Ovary (tissue), 9 donors: ENCODE measurements around the gene ATXN10. TPM values are rescaled to one million over a fixed set of nuclear protein-coding genes. Genes with fewer than 3 reads are reported as not detected.

Source experiments
- DNase-seq, 5 donors: peaks; one replicate each; pipeline ENCODE4 v3.0.0-alpha.2; 2019 to 2020
- H3K27ac ChIP-seq, 2 donors: fragments of 200-600 bp; one replicate each; pipeline versions ENCODE4 v1.5.1 to v1.8.0; 2019 to 2022
- H3K27me3 ChIP-seq: fragments of 200-600 bp; one replicate; pipeline ENCODE4 v1.8.0; 2022
- H3K36me3 ChIP-seq: fragments of 200-600 bp; sonication (generic); one replicate; pipeline ENCODE4 v1.5.1; 2019
- H3K4me1 ChIP-seq: one replicate; pipeline ENCODE4 v1.8.1; 2013; ENCODE audit warnings: mild to moderate bottlenecking, moderate library complexity; ENCODE audit not compliant: insufficient read depth
- H3K4me3 ChIP-seq: fragments of 200-600 bp; sonication (generic); one replicate; pipeline ENCODE4 v1.5.1; 2017
- H3K9me3 ChIP-seq, 2 donors: fragments of 200-600 bp in 1 of 2; sonication (generic) in 1 of 2; one replicate each; pipeline versions ENCODE4 v1.5.1 to v1.8.1; 2013 to 2019; ENCODE audit warnings: mild to moderate bottlenecking in 1 of 2, moderate library complexity in 1 of 2
- EP300 ChIP-seq: sonication (generic); formaldehyde crosslinking; IDR thresholded peaks from one replicate; pipeline ENCODE4 v1.6.1; 2017; ENCODE audit warnings: antibody characterized with exemption
- POLR2A ChIP-seq: fragments of 450-650 bp; IDR thresholded peaks from one replicate; pipeline ENCODE4 v1.6.1; 2017; ENCODE audit warnings: antibody characterized with exemption, mild to moderate bottlenecking, moderate library complexity
- WGBS, 3 donors: extraction: QIAGEN DNeasy Blood & Tissue Kit in 1 of 3; methylation state at CpG; one replicate each; pipeline versions ENCODE4 v1.1.5 to v1.1.7; 2013 to 2017; 5-methylcytosine and 5-hydroxymethylcytosine counted together
- intact Hi-C, 4 donors: fragments of 100-400 bp; cut with DNase I; formaldehyde crosslinking; loops; one replicate each; pipeline versions ENCODE4 v1.11.0 to v1.15.1; 2022 to 2023
- polyA plus RNA-seq, 2 donors: library from polyadenylated mRNA; stranded (reverse); fragments of 200-250 nt in 1 of 2; fragments of 350-450 nt in 1 of 2; fragmentation: Illumina TruSeq in 1 of 2; extraction: RNeasy Lipid Tissue Mini Kit (QIAGEN cat#74804) in 1 of 2; gene quantifications; one replicate each; pipeline ENCODE4 v1.2.3, GENCODE V29; 2013 to 2014
- total RNA-seq, 7 donors: library from RNA; depleted of rRNA in 2 of 7; stranded (reverse); fragments of >200 nt in 2 of 7; fragmentation: NEBNext Ultra II Directional in 3 of 7; extraction: Animal tissue kit (Norgen Biotek cat#: 25700) in 3 of 7; gene quantifications; one replicate each; pipeline versions ENCODE4 v1.1.0 to v1.2.4, GENCODE V29; 2016 to 2023
- TF ChIP-seq, protein P1 (sequence below), 3 donors: fragments of 450-650 bp in 2 of 3; fragments of 200-600 bp in 1 of 3; IDR thresholded peaks; one replicate each; pipeline versions ENCODE4 v1.5.1 to v1.8.0; 2016 to 2022; ENCODE audit warnings: antibody characterized with exemption in 3 of 3, mild to moderate bottlenecking in 1 of 3
- donor health status: DM: no; HTN: no; CAD: no; lungs with moderate emphysema.
- donor health status: DM: no; HTN: no; CAD: no.
- donor health status: Bipolar disorder and iron deficiency.
- donor health status: DM: yes; HTN: yes; CAD: no.
- donor health status: DM: no; HTN: no; CAD: no.
- donor health status: DM: yes; HTN: yes; CAD: no.

The ATXN10 gene
- total and polyA plus RNA-seq, 9 donors, result 77.4 to 241 (median 175) TPM

DNA sequence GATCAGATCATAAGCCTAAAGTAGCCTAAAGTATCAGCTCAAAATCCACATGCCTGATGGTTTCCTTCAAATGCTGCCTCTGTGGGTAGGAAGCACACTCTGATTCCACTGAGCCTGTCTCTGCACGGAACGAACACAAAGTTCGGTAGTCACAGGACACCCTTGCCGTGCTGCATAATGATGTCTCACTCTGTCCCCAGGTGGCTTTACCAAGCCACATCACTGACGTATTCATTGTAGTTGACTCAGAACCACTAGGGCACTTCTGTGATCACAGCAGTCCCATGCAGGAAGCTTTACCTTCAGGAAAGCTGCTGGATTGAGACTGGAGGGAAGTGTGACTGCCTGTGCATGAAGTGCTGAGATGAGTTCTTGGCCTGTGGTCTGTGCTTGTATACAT is 147.7 kb downstream of the ATXN10 start:
- Histone ChIP-seq H3K27me3 (no peaks in the 10 kb centered on the region), H3K36me3 (no peaks in the 10 kb centered on the region), H3K4me1 (no peaks in the 10 kb centered on the region), H3K9me3 (no peaks in the 10 kb centered on the region), H3K4me3 (no peak overlapping the region), H3K27ac (no peak overlapping the region)
- intact Hi-C loops, result no loop called here
- WGBS, 3 donors, result 93 to 96% (median 93%) methylated on average over 5 of the region's 5 CpGs
- DNase-seq, result no peak
- TF ChIP-seq POLR2A (no peak), EP300 (no peak)
- TF ChIP-seq, protein P1, sequence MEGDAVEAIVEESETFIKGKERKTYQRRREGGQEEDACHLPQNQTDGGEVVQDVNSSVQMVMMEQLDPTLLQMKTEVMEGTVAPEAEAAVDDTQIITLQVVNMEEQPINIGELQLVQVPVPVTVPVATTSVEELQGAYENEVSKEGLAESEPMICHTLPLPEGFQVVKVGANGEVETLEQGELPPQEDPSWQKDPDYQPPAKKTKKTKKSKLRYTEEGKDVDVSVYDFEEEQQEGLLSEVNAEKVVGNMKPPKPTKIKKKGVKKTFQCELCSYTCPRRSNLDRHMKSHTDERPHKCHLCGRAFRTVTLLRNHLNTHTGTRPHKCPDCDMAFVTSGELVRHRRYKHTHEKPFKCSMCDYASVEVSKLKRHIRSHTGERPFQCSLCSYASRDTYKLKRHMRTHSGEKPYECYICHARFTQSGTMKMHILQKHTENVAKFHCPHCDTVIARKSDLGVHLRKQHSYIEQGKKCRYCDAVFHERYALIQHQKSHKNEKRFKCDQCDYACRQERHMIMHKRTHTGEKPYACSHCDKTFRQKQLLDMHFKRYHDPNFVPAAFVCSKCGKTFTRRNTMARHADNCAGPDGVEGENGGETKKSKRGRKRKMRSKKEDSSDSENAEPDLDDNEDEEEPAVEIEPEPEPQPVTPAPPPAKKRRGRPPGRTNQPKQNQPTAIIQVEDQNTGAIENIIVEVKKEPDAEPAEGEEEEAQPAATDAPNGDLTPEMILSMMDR (IDR thresholded peaks at IDR 0.05), result no peak

DNA sequence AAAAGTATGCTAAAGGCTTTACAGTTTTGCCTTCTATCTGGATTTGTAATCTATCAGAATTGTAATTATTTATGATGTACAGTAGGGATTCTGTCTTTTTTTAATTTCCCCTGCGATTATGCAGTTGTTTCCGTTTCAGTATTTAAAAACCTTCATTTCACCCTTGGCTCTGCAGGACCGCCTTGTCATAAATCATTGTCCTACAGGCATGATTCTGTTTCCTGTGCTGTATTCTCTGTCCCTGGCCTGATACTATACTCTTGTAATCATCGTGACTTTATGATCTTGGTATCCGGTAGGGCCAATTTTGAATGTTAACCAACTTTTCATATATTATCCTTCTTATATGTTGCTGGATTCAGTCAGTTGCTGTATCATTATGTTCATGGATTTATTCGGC is 151.7 kb downstream of the ATXN10 start:
- H3K4me1 ChIP-seq, result no peaks in the 10 kb centered on the region
- H3K27ac ChIP-seq, result no peak overlapping the region
- WGBS, 3 donors, result 77 to 91% (median 86%) methylated on average over 6 of the region's 6 CpGs
- no peak for DNase-seq
- no peaks in the 10 kb centered on the region for H3K9me3 ChIP-seq
- TF ChIP-seq, protein P1 (IDR thresholded peaks at IDR 0.05), result no peak
- no peak for TF ChIP-seq POLR2A
- no peak for TF ChIP-seq EP300
- H3K36me3 ChIP-seq, result no peaks in the 10 kb centered on the region
- H3K4me3 ChIP-seq, result no peak overlapping the region
- H3K27me3 ChIP-seq, result no peaks in the 10 kb centered on the region
- intact Hi-C loops, result no loop called here

DNA sequence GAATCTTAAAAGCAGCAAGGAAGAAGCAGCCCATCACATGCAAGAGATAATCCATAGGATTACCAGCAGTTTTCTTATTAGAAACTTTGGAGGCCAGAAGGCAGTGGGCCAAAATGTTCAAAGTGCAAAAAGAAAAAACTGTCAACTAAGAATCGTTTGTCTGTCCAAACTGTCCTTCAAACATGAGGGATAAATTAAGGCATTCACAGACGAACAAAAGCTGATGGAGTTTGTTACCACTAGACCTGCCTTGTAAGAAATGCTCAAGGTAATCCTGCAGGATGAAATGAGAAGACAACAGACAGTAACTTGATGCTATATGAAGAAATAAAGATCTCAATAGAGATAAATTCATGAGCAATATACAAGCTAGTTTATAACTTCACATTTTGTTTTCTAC is 154.9 kb downstream of the ATXN10 start:
- intact Hi-C loops, result no loop called here
- H3K9me3 ChIP-seq, result no peaks in the 10 kb centered on the region
- no peak for DNase-seq
- H3K4me1 ChIP-seq, result no peaks in the 10 kb centered on the region
- H3K4me3 ChIP-seq, result no peak overlapping the region
- H3K36me3 ChIP-seq, result no peaks in the 10 kb centered on the region
- H3K27ac ChIP-seq, result no peak overlapping the region
- no peaks in the 10 kb centered on the region for H3K27me3 ChIP-seq
- WGBS, 3 donors, result 88 to 95% (median 91%) methylated on average over 2 of the region's 2 CpGs
- TF ChIP-seq POLR2A, result no peak
- TF ChIP-seq, protein P1 (IDR thresholded peaks at IDR 0.05), result no peak
- TF ChIP-seq EP300, result no peak

DNA sequence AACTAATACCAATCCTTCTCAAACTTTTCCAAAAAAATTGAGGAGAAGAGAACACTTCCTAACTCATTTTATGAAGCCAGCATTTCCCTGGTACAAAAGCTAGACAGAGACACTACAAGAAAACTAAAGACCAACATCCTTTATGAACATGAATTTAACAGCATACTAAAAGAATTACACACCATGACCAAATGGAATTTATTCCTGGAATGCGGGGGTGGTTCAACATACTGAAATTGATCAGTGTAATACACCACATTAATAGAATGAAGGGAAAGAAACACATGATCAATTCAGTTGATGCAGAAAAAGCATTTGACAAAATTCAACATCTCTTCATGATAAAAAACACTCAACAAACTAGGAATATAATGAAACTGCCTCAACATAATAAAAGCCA is 157.2 kb downstream of the ATXN10 start:
- intact Hi-C loops, result no loop called here
- no peak for DNase-seq
- WGBS, 3 donors, result 96 to 98% (median 97%) methylated on average over 1 of the region's 1 CpG
- no peaks in the 10 kb centered on the region for H3K9me3 ChIP-seq
- no peaks in the 10 kb centered on the region for H3K4me1 ChIP-seq
- TF ChIP-seq EP300, result no peak
- TF ChIP-seq POLR2A, result no peak
- TF ChIP-seq, protein P1 (IDR thresholded peaks at IDR 0.05), result no peak
- no peaks in the 10 kb centered on the region for H3K36me3 ChIP-seq
- H3K27me3 ChIP-seq, result no peaks in the 10 kb centered on the region
- H3K4me3 ChIP-seq, result no peak overlapping the region
- H3K27ac ChIP-seq, result no peak overlapping the region
